T1000 (cell line): Measurements from ENCODE around the gene MRGPRX1.
"Not testable (repeated sequence)": the region's sequence is repeated elsewhere in the genome, so short reads cannot be mapped to it uniquely, and the experiment has no call there.

Source experiments
- DNase-seq: peaks from one replicate; lab custom pipeline; 2025; ENCODE audit warnings: mixed read lengths; lab: John Stamatoyannopoulos, UW

MRGPRX1 gene

GRCh38 chr11:18939314-18939713, at the start of gene MRGPRX1:
TSS of gene MRGPRX1 (minus strand) at chr11:18939414. CDS start at chr11:18934784, 4,630 bp downstream.
- DNase-seq, result no peak

- DNase-seq, result no peak
Measured at GRCh38 chr11:18987454-18988231, 48.4 kb upstream of the MRGPRX1 start.

GRCh38 chr11:18986744-18987143, 47.5 kb upstream of the MRGPRX1 start:
- no peak for DNase-seq

- no peak for DNase-seq
Measured at GRCh38 chr11:18981897-18982296, 42.7 kb upstream of the MRGPRX1 start.

GRCh38 chr11:18974192-18974591, 35.0 kb upstream of the MRGPRX1 start:
- no peak for DNase-seq

DNA sequence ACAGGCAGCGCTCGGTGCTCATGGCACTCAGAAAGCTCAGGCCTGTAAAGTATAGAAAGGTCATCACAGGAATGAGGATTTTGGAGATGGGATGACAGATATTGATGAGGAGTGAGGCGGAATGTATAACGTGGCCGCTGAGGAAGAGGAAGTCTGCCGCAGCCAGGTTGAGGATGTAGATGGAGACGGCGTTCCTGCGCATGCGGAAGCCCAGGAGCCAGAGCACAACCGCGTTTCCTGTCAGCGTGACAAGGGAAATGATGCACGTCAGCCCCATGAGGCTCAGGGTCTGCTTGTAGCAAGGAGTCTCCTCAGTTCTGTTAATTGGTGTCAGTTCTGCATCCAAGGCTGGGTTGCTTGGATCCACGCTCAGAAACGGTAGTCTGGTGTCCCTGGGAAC, 33.1 kb upstream of the MRGPRX1 start:
- no peak for DNase-seq

DNA sequence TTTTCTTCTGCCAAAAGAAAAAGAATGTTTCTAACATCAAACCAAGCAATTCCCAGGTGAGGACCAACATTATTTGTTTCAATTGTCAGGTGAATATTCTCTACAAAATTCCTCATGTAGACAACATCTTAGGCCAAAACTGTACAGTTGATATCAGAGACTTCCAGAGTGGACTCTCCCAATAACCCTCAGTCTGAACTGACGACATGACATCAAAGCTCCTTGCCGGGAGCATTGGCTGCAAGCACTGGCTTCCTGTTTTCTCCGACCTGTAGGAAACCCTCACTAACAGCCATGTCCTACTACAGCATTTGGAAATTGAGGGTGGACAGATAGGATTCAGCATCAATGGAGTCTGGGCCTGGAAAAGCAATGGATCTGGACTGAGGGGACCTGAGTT, 30.5 kb upstream of the MRGPRX1 start:
- no peak for DNase-seq

- no peak for DNase-seq
Measured at GRCh38 chr11:18958221-18958910, 19.2 kb upstream of the MRGPRX1 start.

DNA sequence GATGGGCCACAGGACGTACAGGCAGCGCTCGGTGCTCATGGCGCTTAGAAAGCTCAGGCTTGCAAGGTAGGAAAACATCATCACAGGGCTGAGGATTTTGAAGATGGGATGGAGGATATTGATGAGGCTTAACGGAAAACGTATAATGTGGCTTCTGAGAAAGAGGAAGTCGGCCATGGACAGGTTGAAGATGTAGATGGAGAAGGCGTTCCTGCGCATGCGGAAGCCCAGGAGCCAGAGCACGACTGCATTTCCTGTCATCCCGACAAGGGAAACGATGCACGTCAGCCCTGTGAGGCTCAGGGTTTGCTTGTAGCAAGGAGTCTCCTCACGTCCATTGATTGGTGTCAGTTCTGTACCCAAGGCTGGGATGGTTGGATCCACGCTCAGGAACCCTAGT, 17.4 kb upstream of the MRGPRX1 start:
- no peak for DNase-seq

GRCh38 chr11:18936002-18936673, 3.1 kb downstream of the MRGPRX1 start:
- no peak for DNase-seq

- DNase-seq, result no peak
Measured at GRCh38 chr11:18934195-18934814, 4.9 kb downstream of the MRGPRX1 start.

- no peak for DNase-seq
Measured at GRCh38 chr11:18927550-18928322, 11.5 kb downstream of the MRGPRX1 start.

GRCh38 chr11:18925426-18925825, 13.8 kb downstream of the MRGPRX1 start:
- DNase-seq, result not testable (repeated sequence)

DNA sequence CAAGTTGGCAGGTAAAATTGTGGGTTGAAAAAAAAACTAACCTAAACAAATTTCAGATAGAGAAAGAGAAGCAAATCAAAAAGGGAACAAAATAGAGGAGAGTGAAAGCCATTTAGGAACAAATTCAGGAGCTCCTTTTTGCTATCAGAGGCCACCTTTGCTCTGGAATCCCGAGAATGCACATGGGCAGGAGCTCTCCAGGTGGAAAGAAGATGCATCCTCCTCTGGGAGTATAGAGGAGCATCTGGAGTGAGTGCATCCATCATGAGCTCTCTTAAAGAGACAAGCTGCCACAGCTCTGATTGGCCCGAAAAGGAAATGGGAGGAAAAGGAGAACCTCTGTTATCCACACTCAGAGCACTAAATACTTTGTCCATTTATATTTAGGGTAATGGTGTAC, 26.3 kb downstream of the MRGPRX1 start:
- no peak for DNase-seq

GRCh38 chr11:18907391-18907790, 31.8 kb downstream of the MRGPRX1 start:
- no peak for DNase-seq

DNA sequence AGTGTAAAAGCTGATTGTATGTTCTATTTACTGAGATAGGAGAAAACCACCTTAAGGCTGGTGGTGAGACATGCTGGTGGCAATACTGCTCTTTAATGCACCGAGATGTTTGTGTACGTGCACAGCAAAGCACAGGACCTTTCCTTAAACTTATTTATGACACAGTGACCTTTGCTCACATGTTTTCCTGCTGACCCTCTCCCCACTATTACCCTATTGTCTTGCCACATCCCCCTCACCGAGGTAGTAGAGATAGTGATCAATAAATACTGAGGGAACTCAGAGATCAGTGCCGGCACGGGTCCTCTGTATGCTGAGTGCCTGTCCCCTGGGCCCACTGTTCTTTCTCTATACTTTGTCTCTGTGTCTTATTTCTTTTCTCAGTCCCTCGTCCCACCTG, 38.6 kb downstream of the MRGPRX1 start:
- not testable (repeated sequence) for DNase-seq

- DNase-seq, result not testable (repeated sequence)
Measured at GRCh38 chr11:18900151-18900611, 39.0 kb downstream of the MRGPRX1 start.

- not testable (repeated sequence) for DNase-seq
Measured at GRCh38 chr11:18891712-18892111, 47.5 kb downstream of the MRGPRX1 start.

DNA sequence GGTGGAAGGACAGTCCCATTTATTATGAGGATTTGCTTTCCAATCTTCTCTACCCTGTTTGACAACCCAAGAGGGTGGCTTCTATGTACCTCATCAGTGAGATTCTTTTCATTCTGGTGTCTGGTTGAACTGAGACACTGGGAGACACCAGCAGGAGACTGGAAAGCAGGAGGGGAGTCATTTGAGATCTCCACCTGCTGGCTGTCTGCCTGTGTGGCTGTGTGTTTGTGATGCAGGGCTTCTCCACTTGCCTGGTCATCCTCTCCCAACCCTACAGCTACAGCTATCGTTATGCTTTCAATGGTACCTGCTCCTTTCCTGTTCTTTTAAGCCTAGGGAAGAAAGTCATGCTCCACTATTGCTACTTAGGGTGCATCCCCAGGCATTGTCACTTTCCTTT, 48.6 kb downstream of the MRGPRX1 start:
- no peak for DNase-seq
